Gastroesophageal sphincter (tissue), 3 donors: Measurements from ENCODE around the gene PRKAG2.

ENCODE experiments used
- CTCF ChIP-seq, 4 experiments: fragments of 200-600 bp in 2 of 4; fragments of 450-650 bp in 2 of 4; sonication (generic) in 1 of 4; IDR thresholded peaks; one replicate each; pipeline ENCODE4 v1.5.1; 2017 to 2019; ENCODE audit warnings: antibody characterized with exemption in 4 of 4, mild to moderate bottlenecking in 2 of 4, moderate library complexity in 2 of 4
- POLR2AphosphoS5 ChIP-seq: sonication (generic); formaldehyde crosslinking; IDR thresholded peaks from one replicate; pipeline ENCODE4 v1.6.1; 2017; ENCODE audit warnings: antibody characterized with exemption

GRCh38 chr7:151832138-151832537 is 44.8 kb downstream of the PRKAG2 start:
- TF ChIP-seq CTCF (IDR thresholded peaks at IDR 0.05) = no peak
- no peak for TF ChIP-seq POLR2AphosphoS5
